BLaER1 treated with 17β-estradiol and CSF1 and Interleukin-3, amounts not matched to agents 10 nM and 100 nM (cell line): ENCODE measurements around the gene STX18.

Source experiments
- H3K27ac ChIP-seq, 11 experiments: shearing (Covaris generic); formaldehyde crosslinking; 2 replicates each; pipeline ENCODE4 v1.8.1; 2022
- H3K27me3 ChIP-seq, 11 experiments: shearing (Covaris generic); formaldehyde crosslinking; 2 replicates each; pipeline ENCODE4 v1.8.1; 2022
- H3K36me3 ChIP-seq, 11 experiments: shearing (Covaris generic); formaldehyde crosslinking; 2 replicates each; pipeline ENCODE4 v1.8.1; 2022
- H3K4me1 ChIP-seq, 10 experiments: shearing (Covaris generic); formaldehyde crosslinking; 2 replicates each; pipeline ENCODE4 v1.8.1; 2022
- H3K4me2 ChIP-seq, 11 experiments: shearing (Covaris generic); formaldehyde crosslinking; 2 replicates each; pipeline ENCODE4 v1.8.1; 2022
- H3K4me3 ChIP-seq, 10 experiments: shearing (Covaris generic); formaldehyde crosslinking; 2 replicates each; pipeline ENCODE4 v1.8.1; 2022
- H3K9ac ChIP-seq, 11 experiments: shearing (Covaris generic); formaldehyde crosslinking; 2 replicates each; pipeline ENCODE4 v1.8.1; 2022
- H3K9me3 ChIP-seq, 11 experiments: shearing (Covaris generic); formaldehyde crosslinking; replicated peaks in 1 of 11; 2 replicates each; pipeline ENCODE4 v1.8.1; 2022
- H4K20me1 ChIP-seq, 11 experiments: shearing (Covaris generic); formaldehyde crosslinking; 2 replicates each; pipeline ENCODE4 v1.8.1; 2022
- Cebpa-rat ChIP-seq, 11 experiments: shearing (Covaris generic); IDR thresholded peaks; 2 replicates each; pipeline ENCODE4 v1.8.1; 2022

The STX18 gene

GRCh38 chr4:4421356-4421755 is 120.5 kb downstream of the STX18 start:
- peaks cover 11 to 36% (median 26%) of the 10 kb centered on the region in 10 experiments; a peak in 18 of 20 replicates for H3K4me1 ChIP-seq
- H4K20me1 ChIP-seq = peaks cover 0 to 16% (median 0%) of the 10 kb centered on the region in 11 experiments; a peak in 4 of 22 replicates
- no peak for TF ChIP-seq Cebpa-rat (IDR thresholded peaks at IDR 0.05)
- peaks cover 0 to under 1% (median 0%) of the 10 kb centered on the region in 11 experiments; a peak in 1 of 22 replicates for H3K9me3 ChIP-seq
- no peak overlapping the region for H3K4me3 ChIP-seq
- H3K36me3 ChIP-seq = peaks cover 40 to 91% (median 67%) of the 10 kb centered on the region in 11 experiments
- H3K27ac ChIP-seq = no peak overlapping the region
- no peak overlapping the region for H3K9ac ChIP-seq
- H3K27me3 ChIP-seq = no peaks in the 10 kb centered on the region
- H3K4me2 ChIP-seq = no peak overlapping the region

DNA sequence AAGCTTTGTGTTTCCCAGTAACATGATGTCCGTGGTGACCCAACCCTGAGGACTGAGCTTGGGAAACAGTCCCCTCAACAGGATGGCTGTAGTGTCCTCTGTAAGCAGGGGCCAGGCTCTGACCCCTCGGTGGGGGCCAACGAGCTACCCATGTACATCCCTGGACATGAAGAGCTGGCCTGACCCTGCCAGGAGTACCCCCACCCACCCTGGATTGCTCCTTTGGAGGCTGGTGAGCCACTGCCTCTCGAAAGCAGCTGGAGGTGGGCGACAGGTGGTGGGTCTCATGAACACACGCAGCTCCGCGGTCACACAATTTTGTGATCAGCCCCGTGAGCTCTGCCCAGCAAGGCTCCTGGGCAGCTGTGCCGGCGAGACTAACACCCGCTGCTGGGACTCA is 121.4 kb downstream of the STX18 start:
- Histone ChIP-seq H4K20me1 (peaks cover 0 to 16% (median 0%) of the 10 kb centered on the region in 11 experiments; a peak in 4 of 22 replicates), H3K4me1 (peaks cover 11 to 36% (median 26%) of the 10 kb centered on the region in 10 experiments; a peak in 18 of 20 replicates), H3K9me3 (peaks cover 0 to 9% (median 6%) of the 10 kb centered on the region in 11 experiments; a peak in 5 of 22 replicates), H3K36me3 (peaks cover 49 to 88% (median 69%) of the 10 kb centered on the region in 11 experiments), H3K4me2 (peak overlapping the region in 4 of 11 experiments; percentile 81 to 90 (median 86); a peak in 7 of 22 replicates), H3K27me3 (no peaks in the 10 kb centered on the region), H3K9ac (no peak overlapping the region), H3K27ac (0 out of 22 replicates have a peak overlapping the region, but pooled peaks of 1 of the 11 experiments have one; percentile 63), H3K4me3 (no peak overlapping the region)
- TF ChIP-seq Cebpa-rat (IDR thresholded peaks at IDR 0.05) = no peak

GRCh38 chr4:4419896-4420295 is 122.0 kb downstream of the STX18 start:
- H3K9me3 ChIP-seq = peaks cover 0 to 14% (median 6%) of the 10 kb centered on the region in 11 experiments; a peak in 5 of 22 replicates
- peaks cover 0 to 12% (median 0%) of the 10 kb centered on the region in 11 experiments; a peak in 3 of 22 replicates for H4K20me1 ChIP-seq
- H3K9ac ChIP-seq = 0 out of 22 replicates have a peak overlapping the region, but pooled peaks of 2 of the 11 experiments have one; percentile 48 to 49
- H3K27me3 ChIP-seq = no peaks in the 10 kb centered on the region
- H3K4me3 ChIP-seq = no peak overlapping the region
- no peak for TF ChIP-seq Cebpa-rat (IDR thresholded peaks at IDR 0.05)
- peak overlapping the region; percentile 23 to 90 (median 72); a peak in 19 of 22 replicates for H3K4me2 ChIP-seq
- peaks cover 54 to 85% (median 68%) of the 10 kb centered on the region in 11 experiments for H3K36me3 ChIP-seq
- H3K4me1 ChIP-seq = peaks cover 11 to 36% (median 26%) of the 10 kb centered on the region in 10 experiments; a peak in 18 of 20 replicates
- peak overlapping the region in 3 of 11 experiments; percentile 36 to 67 (median 63); a peak in 2 of 22 replicates for H3K27ac ChIP-seq

DNA sequence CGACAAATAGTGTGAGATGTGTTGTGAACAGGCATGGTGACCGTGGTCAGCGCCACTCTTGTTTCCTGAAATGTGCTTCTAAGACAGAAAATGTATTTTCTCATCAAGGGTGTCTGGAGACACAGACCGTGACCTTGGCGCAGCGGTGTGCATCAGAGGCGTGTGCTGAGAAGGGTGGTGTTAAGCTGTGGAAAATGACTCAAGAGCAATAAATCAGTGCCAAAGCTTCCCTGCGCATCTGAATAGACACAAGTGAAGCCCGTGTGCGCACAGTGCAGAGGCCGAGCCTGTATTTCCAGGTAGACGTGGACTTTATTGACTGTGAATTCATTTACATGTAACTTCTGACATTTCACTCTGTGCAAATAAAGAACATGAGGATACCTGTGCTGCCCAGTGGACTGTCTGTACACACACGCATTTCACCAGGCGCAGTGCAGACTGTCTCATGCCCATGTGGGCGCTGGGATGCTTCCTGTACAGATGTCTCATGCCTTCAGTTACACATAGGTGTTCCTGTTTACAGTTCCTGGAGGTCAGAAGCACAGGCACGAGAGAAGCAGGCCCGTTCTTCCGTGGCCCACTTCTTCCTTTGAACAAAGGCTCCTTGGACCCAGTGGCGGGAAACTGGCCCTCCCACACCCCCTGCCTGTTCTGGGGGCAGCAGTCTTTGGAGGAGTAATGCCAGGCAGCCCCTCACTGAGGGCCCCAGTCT is 123.0 kb downstream of the STX18 start:
- Histone ChIP-seq H3K27me3 (no peaks in the 10 kb centered on the region), H3K36me3 (peaks cover 46 to 74% (median 57%) of the 10 kb centered on the region in 11 experiments), H3K9ac (peak overlapping the region in 7 of 11 experiments; percentile 10 to 52 (median 22); a peak in 8 of 22 replicates), H3K4me1 (peaks cover 11 to 36% (median 26%) of the 10 kb centered on the region in 10 experiments; a peak in 18 of 20 replicates), H4K20me1 (peaks cover 0 to 6% (median 0%) of the 10 kb centered on the region in 11 experiments; a peak in 3 of 22 replicates), H3K4me3 (no peak overlapping the region), H3K4me2 (peak overlapping the region in 10 of 11 experiments; percentile 26 to 90 (median 76); a peak in 20 of 22 replicates), H3K27ac (peak overlapping the region in 6 of 11 experiments; percentile 16 to 67 (median 46); a peak in 8 of 22 replicates), H3K9me3 (peaks cover 0 to 14% (median 6%) of the 10 kb centered on the region in 11 experiments; a peak in 5 of 22 replicates)
- no peak for TF ChIP-seq Cebpa-rat (IDR thresholded peaks at IDR 0.05)

DNA sequence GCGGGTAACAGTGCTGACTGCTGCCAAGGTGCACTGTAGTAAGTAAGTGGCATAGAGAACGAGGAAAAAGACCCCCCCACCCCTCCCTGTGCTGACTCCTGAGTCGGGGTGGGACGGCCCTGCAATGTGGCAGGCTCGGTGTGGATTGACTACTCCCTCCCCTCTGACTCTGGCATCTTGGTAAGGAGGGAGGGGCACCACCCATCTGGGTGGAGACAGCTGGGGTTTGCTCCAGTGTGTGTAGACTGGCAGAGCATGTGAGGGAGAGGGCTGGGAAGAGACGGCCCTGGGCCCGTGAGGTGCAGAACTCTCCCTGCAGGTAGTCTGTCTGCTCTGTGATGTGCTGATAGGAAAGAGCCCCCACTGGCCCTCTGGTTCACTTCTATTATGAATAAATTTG is 124.0 kb downstream of the STX18 start:
- Histone ChIP-seq H3K9ac (peak overlapping the region in 1 of 11 experiments; percentile 2; a peak in 1 of 22 replicates), H3K27ac (no peak overlapping the region), H4K20me1 (peaks cover 0 to 6% (median 0%) of the 10 kb centered on the region in 11 experiments; a peak in 3 of 22 replicates), H3K36me3 (peaks cover 37 to 65% (median 48%) of the 10 kb centered on the region in 11 experiments), H3K4me2 (peak overlapping the region in 7 of 11 experiments; percentile 68 to 90 (median 81); a peak in 14 of 22 replicates), H3K4me1 (peaks cover 11 to 36% (median 26%) of the 10 kb centered on the region in 10 experiments; a peak in 18 of 20 replicates), H3K9me3 (peaks cover 0 to 14% (median 6%) of the 10 kb centered on the region in 11 experiments; a peak in 5 of 22 replicates), H3K27me3 (no peaks in the 10 kb centered on the region), H3K4me3 (no peak overlapping the region)
- TF ChIP-seq Cebpa-rat (IDR thresholded peaks at IDR 0.05) = no peak

GRCh38 chr4:4416981-4417380 is 124.9 kb downstream of the STX18 start:
- peaks cover 0 to 14% (median 6%) of the 10 kb centered on the region in 11 experiments; a peak in 5 of 22 replicates for H3K9me3 ChIP-seq
- H3K4me2 ChIP-seq = no peak overlapping the region
- no peak for TF ChIP-seq Cebpa-rat (IDR thresholded peaks at IDR 0.05)
- H3K27ac ChIP-seq = no peak overlapping the region
- H4K20me1 ChIP-seq = peaks cover 0 to 6% (median 0%) of the 10 kb centered on the region in 11 experiments; a peak in 3 of 22 replicates
- H3K4me1 ChIP-seq = peaks cover 11 to 36% (median 26%) of the 10 kb centered on the region in 10 experiments; a peak in 18 of 20 replicates
- no peak overlapping the region for H3K9ac ChIP-seq
- no peaks in the 10 kb centered on the region for H3K27me3 ChIP-seq
- H3K4me3 ChIP-seq = no peak overlapping the region
- H3K36me3 ChIP-seq = peaks cover 28 to 56% (median 39%) of the 10 kb centered on the region in 11 experiments

DNA sequence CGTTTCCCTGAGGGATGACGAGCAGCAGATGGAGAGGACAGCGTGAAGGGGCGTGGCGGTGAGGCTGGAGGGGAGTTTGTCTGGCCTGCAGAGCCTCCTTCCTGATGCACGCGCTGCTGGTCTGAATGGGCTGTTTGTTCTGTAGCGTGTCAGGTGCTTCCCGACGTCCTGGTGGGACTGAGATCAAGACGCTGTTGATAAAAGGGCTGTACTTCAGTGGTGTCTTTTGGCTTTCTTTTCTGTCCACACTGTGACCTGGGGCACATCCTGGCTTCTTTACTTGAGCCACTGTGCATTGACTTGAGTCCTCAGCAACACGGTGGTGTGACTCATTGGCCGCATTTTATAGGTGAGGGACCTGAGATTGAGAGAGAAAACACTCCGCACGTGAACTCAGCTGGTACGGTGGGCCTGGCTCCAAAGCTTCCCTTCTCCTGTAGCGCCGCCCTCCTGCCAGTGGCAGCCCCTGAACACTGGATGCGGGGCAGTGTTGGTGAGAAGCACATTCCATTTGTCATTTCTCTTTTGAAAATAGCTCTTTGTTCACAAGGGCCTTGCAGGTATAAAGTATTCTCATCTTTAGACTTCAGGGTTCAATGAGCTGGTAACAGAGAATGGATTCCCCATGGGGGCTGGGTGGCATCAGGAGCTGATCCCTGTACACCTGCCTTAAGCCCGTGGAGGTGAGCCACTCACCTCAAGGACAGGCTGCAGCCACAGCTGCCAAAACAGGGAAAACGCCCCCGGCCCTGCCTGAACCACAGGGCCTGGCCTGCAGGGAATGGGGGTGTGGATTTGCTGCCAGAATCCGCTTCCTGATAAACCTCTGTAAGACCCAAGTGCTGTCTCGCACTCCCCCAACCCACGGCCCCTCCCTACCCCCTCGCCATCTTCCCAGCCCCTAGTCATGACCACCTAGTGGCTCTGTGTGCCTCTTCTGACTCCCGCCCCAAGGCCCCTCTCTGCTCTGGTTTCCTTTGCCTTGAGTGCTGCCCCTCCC is 125.7 kb downstream of the STX18 start:
- Histone ChIP-seq H3K27ac (no peak overlapping the region), H3K4me2 (no peak overlapping the region), H3K36me3 (peaks cover 19 to 47% (median 32%) of the 10 kb centered on the region in 11 experiments), H3K9ac (no peak overlapping the region), H3K4me3 (no peak overlapping the region), H3K9me3 (peaks cover 0 to 14% (median 6%) of the 10 kb centered on the region in 11 experiments; a peak in 5 of 22 replicates), H4K20me1 (peaks cover 0 to 6% (median 0%) of the 10 kb centered on the region in 11 experiments; a peak in 3 of 22 replicates), H3K27me3 (no peaks in the 10 kb centered on the region), H3K4me1 (peaks cover 11 to 36% (median 26%) of the 10 kb centered on the region in 10 experiments; a peak in 18 of 20 replicates)
- TF ChIP-seq Cebpa-rat (IDR thresholded peaks at IDR 0.05) = no peak
